Measurements from ENCODE around the gene C13orf42.

The C13orf42 gene

GRCh38 chr13:51118809-51119431 is 7.8 kb upstream of the C13orf42 start:
- TF ChIP-seq CTCF (IDR thresholded peaks at IDR 0.05) = no peak
- no peak overlapping the region for H3K27ac ChIP-seq
- no peak overlapping the region for H3K4me3 ChIP-seq (ENCODE audit: low read depth in 1 of 2, low read length in 1 of 2)
- peaks cover 18% of the 10 kb centered on the region for H3K27me3 ChIP-seq
- H3K4me1 ChIP-seq (ENCODE audit: control insufficient read depth in 1 of 2, insufficient read depth in 1 of 2, low read depth in 1 of 2, low read length in 1 of 2) = no peaks in the 10 kb centered on the region
- no peaks in the 10 kb centered on the region for H3K9me3 ChIP-seq
- no peaks in the 10 kb centered on the region for H3K36me3 ChIP-seq

GRCh38 chr13:51113969-51114368 is 2.9 kb upstream of the C13orf42 start:
- no peaks in the 10 kb centered on the region for H3K27me3 ChIP-seq
- no peaks in the 10 kb centered on the region for H3K9me3 ChIP-seq
- no peaks in the 10 kb centered on the region for H3K4me1 ChIP-seq (ENCODE audit: control insufficient read depth in 1 of 2, insufficient read depth in 1 of 2, low read depth in 1 of 2, low read length in 1 of 2)
- TF ChIP-seq CTCF (IDR thresholded peaks at IDR 0.05) = no peak
- no peak overlapping the region for H3K27ac ChIP-seq
- no peak overlapping the region for H3K4me3 ChIP-seq (ENCODE audit: low read depth in 1 of 2, low read length in 1 of 2)
- H3K36me3 ChIP-seq = no peaks in the 10 kb centered on the region

GRCh38 chr13:51113186-51113881 is 2.3 kb upstream of the C13orf42 start:
- no peaks in the 10 kb centered on the region for H3K27me3 ChIP-seq
- no peaks in the 10 kb centered on the region for H3K4me1 ChIP-seq (ENCODE audit: control insufficient read depth in 1 of 2, insufficient read depth in 1 of 2, low read depth in 1 of 2, low read length in 1 of 2)
- H3K36me3 ChIP-seq = no peaks in the 10 kb centered on the region
- H3K9me3 ChIP-seq = no peaks in the 10 kb centered on the region
- no peak overlapping the region for H3K27ac ChIP-seq
- H3K4me3 ChIP-seq (ENCODE audit: low read depth in 1 of 2, low read length in 1 of 2) = no peak overlapping the region
- no peak for TF ChIP-seq CTCF (IDR thresholded peaks at IDR 0.05)

- no peak for TF ChIP-seq CTCF (IDR thresholded peaks at IDR 0.05)
- H3K4me3 ChIP-seq (ENCODE audit: low read depth in 1 of 2, low read length in 1 of 2) = no peak overlapping the region
- H3K27ac ChIP-seq = no peak overlapping the region
- no peaks in the 10 kb centered on the region for H3K36me3 ChIP-seq
- no peaks in the 10 kb centered on the region for H3K27me3 ChIP-seq
- no peaks in the 10 kb centered on the region for H3K4me1 ChIP-seq (ENCODE audit: control insufficient read depth in 1 of 2, insufficient read depth in 1 of 2, low read depth in 1 of 2, low read length in 1 of 2)
- no peaks in the 10 kb centered on the region for H3K9me3 ChIP-seq
These were observed 1.7 kb upstream of the C13orf42 start for GRCh38 chr13:51112771-51113170.

GRCh38 chr13:51111997-51112396 is 923 bp upstream of the C13orf42 start:
- no peaks in the 10 kb centered on the region for H3K9me3 ChIP-seq
- H3K27ac ChIP-seq = no peak overlapping the region
- no peaks in the 10 kb centered on the region for H3K36me3 ChIP-seq
- no peaks in the 10 kb centered on the region for H3K4me1 ChIP-seq (ENCODE audit: control insufficient read depth in 1 of 2, insufficient read depth in 1 of 2, low read depth in 1 of 2, low read length in 1 of 2)
- no peak overlapping the region for H3K4me3 ChIP-seq (ENCODE audit: low read depth in 1 of 2, low read length in 1 of 2)
- no peak for TF ChIP-seq CTCF (IDR thresholded peaks at IDR 0.05)
- no peaks in the 10 kb centered on the region for H3K27me3 ChIP-seq
